ENCODE data around the gene MGP.

MGP gene

DNA sequence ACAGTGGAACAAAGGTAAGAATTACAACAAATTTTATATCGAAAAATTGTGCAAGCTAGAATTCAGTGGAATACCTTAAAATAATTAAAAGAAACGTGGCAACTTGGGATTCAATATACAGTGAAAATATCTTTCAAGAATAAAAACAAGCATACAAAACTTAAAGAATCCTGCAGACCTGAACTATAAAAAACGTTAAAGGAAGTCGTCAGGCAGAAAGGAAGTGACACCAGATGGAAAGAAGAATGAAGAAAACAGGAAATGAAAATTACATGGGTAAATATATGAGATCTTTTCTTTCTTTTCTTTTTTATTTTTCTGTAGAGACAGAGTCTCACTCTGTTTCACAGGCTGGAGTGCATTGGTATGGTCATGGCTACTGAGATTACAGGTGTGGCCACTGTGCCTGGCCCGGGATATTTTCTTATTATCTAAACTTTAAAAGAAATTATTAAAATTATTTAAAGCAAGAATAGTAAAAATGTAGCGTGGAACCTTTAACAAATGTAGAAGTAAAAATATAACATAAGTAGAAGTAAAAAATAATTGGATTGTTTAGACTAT, 4.7 kb downstream of the MGP start:
- DNase-seq (ENCODE audit: low read depth), result no peak
- TF ChIP-seq, protein P1, sequence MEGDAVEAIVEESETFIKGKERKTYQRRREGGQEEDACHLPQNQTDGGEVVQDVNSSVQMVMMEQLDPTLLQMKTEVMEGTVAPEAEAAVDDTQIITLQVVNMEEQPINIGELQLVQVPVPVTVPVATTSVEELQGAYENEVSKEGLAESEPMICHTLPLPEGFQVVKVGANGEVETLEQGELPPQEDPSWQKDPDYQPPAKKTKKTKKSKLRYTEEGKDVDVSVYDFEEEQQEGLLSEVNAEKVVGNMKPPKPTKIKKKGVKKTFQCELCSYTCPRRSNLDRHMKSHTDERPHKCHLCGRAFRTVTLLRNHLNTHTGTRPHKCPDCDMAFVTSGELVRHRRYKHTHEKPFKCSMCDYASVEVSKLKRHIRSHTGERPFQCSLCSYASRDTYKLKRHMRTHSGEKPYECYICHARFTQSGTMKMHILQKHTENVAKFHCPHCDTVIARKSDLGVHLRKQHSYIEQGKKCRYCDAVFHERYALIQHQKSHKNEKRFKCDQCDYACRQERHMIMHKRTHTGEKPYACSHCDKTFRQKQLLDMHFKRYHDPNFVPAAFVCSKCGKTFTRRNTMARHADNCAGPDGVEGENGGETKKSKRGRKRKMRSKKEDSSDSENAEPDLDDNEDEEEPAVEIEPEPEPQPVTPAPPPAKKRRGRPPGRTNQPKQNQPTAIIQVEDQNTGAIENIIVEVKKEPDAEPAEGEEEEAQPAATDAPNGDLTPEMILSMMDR (IDR thresholded peaks at IDR 0.05; ENCODE audit: insufficient read depth, low read depth, low read length, missing control alignments), result no peak

DNA sequence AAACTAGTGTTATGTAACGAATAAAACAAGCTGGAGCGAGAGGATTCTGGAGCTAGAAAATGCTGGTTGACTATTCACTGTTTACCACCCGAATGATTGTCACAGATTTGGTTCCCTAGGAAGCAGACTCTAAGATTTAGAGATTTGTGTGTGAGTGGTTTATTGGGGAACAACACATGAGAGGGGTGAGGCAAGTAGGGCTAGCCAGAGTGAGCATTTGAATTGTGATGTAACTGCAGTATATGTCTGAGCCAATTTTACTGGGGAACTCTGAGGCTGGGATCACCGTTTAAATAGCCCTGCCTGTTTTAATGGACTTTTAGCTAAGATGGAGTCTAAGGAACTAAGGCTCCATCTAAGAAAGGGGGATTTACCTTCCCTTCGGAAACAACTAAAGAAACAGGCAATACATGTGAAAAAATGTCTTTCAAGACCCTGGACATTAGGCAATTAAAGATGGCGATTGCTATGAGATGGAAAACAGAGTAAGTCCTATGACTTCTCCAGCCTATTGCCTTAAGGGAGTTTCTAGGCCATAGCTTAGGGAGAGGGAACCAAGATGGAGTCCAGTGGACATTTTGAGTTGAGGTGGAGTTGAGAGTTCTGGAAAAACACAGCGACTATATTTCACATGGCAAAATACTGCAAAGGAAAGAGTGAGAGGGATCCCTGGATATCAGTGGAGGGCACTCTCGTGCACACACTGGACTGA, 6.3 kb downstream of the MGP start:
- no peak overlapping the region for H3K4me3 ChIP-seq (ENCODE audit: low read length)
- TF ChIP-seq, protein P1 (IDR thresholded peaks at IDR 0.05; ENCODE audit: insufficient read depth, low read depth, low read length, missing control alignments), result no peak
- DNase-seq (ENCODE audit: low read depth), result no peak

More for the DNA sequence above, 4.7 kb downstream of the MGP start:
- H3K4me3 ChIP-seq (ENCODE audit: low read length), result no peak overlapping the region

DNA sequence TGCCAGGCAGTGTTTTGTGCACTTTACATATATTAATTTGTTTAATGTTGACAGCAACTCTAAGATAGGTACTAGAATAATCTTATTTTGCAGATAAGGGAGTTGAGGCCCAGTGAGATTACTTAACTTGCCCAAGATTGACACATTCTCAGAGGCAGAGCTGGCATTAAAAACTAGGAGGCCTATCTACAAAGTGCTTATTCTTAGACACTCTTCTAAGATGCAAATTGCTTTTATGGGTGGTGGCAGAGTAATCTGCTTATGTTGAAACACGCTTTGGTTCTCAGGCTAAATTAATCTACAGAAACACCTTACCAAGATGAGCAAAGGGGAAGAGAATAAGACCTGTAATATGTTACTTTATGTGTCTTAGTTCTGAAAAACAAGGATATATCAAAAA, 7.2 kb downstream of the MGP start:
- no peak overlapping the region for H3K4me3 ChIP-seq (ENCODE audit: low read length)
- TF ChIP-seq, protein P1 (IDR thresholded peaks at IDR 0.05; ENCODE audit: insufficient read depth, low read depth, low read length, missing control alignments), result no peak
- no peak for DNase-seq (ENCODE audit: low read depth)

DNA sequence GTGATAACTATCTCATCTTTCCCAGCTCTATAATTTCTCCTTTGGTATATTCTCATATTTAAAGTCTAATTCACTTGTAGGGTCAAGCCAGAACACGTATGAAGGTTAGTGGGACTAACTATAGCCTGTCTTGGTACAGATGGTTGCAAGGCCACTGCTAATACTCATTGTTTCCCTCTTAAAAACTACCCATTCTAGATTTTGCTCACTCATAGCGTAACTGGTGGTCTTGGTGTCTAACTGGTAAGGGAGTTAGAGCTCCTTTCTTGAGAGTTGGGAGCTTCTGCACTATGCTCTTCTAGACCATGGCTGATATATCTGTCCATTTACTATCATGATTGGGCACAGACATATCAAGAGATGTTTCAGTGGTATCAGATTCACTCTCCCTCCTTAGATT, 8.8 kb downstream of the MGP start:
- DNase-seq (ENCODE audit: low read depth), result no peak
- TF ChIP-seq, protein P1 (IDR thresholded peaks at IDR 0.05; ENCODE audit: insufficient read depth, low read depth, low read length, missing control alignments), result no peak
- H3K4me3 ChIP-seq (ENCODE audit: low read length), result no peak overlapping the region

DNA sequence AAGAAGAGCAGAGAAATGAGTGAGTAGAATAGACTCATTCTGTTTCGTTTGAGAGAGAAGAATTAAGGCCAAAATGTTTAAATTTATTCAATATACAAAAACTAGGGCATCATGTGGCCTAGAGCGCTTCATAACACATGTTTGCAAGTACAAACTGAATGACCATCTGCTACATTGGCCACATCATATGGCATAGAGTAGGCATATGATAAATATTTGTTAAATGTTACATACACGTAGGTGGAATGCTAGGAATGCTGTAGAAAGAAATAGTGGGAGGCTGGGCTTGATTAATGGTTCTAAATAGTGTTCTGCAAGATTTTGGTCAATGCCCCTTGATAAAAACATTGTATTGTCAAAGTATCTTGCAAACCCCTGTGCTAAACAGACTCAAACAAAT, 10.8 kb downstream of the MGP start:
- peak; percentile 11 for DNase-seq (ENCODE audit: low read depth)
- TF ChIP-seq, protein P1 (IDR thresholded peaks at IDR 0.05; ENCODE audit: insufficient read depth, low read depth, low read length, missing control alignments), result no peak
- H3K4me3 ChIP-seq (ENCODE audit: low read length), result no peak overlapping the region

DNA sequence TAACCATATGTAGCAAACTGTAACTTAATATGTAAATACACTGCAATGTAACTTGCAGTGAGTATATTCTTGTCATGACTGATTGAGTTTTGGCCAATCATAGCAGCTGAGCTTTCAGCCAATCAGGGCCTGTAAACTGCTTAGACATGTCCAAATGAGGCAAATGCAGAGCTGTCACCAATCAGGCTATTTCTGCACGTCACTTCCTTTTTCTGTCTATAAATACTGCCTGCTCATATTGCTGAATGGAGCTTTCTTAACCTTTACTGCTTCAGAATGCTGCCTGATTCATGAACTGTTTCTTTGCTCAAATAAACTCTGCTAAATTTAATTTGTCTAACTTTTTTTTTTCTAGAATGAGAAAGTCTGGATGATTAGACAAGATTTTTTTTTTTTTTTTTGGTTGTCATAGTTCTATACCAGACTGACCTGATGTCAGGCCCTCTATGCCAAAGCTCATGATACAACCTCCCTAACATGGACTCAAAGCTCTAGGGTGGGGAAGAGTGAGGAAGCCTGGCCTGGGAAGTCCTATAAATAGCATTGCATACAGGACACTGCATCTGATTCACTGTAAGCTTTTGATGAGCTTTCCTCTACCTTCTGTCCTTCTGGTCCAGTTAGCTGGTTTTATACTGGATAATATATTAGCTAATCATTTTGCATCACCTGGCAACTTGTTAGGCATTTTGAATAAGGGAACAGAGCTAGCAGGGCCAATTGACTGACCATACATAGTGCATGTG, 12.0 kb downstream of the MGP start:
- TF ChIP-seq, protein P1 (IDR thresholded peaks at IDR 0.05; ENCODE audit: insufficient read depth, low read depth, low read length, missing control alignments), result no peak
- DNase-seq (ENCODE audit: low read depth), result no peak
- H3K4me3 ChIP-seq (ENCODE audit: low read length), result no peak overlapping the region
